SIG-M5 treated with dmso at 0.1 percent for 504 hours (cell line): Measurements from ENCODE around the gene MCHR1.

Experiments
- DNase-seq: peaks from one replicate; lab custom pipeline; 2025; ENCODE audit not compliant: unreplicated experiment; lab: John Stamatoyannopoulos, UW

Gene MCHR1

GRCh38 chr22:40679249-40679963 is at the start of gene MCHR1:
Gene MCHR1 (plus strand): TSS chr22:40679484. CDS start chr22:40679653, 169 bp downstream.
- no peak for DNase-seq

GRCh38 chr22:40631925-40632324 is 47.4 kb upstream of the MCHR1 start:
- DNase-seq = no peak

GRCh38 chr22:40633036-40633435 is 46.2 kb upstream of the MCHR1 start:
- no peak for DNase-seq

- no peak for DNase-seq
These were observed 45.0 kb upstream of the MCHR1 start for GRCh38 chr22:40634119-40634903.

- DNase-seq = no peak
These were observed 44.0 kb upstream of the MCHR1 start for GRCh38 chr22:40635043-40635939.

- DNase-seq = no peak
These were observed 43.3 kb upstream of the MCHR1 start for GRCh38 chr22:40635940-40636379.

- DNase-seq = peak; percentile 98
These were observed 42.7 kb upstream of the MCHR1 start, which contains the start of gene MRTFA for GRCh38 chr22:40636380-40637182. Gene MRTFA (minus strand): TSS chr22:40636719.

- peak; percentile 64 for DNase-seq
These were observed 41.8 kb upstream of the MCHR1 start for GRCh38 chr22:40637183-40638150.

GRCh38 chr22:40638261-40638660 is 41.0 kb upstream of the MCHR1 start:
- DNase-seq = no peak

GRCh38 chr22:40641269-40641668 is 38.0 kb upstream of the MCHR1 start:
- DNase-seq = no peak

GRCh38 chr22:40642316-40642715 is 37.0 kb upstream of the MCHR1 start:
- DNase-seq = no peak

GRCh38 chr22:40645579-40646197 is 33.6 kb upstream of the MCHR1 start:
- no peak for DNase-seq

GRCh38 chr22:40648386-40648785 is 30.9 kb upstream of the MCHR1 start:
- DNase-seq = no peak

GRCh38 chr22:40651057-40651456 is 28.2 kb upstream of the MCHR1 start:
- no peak for DNase-seq

- peak; percentile 96 for DNase-seq
These were observed 27.5 kb upstream of the MCHR1 start for GRCh38 chr22:40651563-40652501.

- no peak for DNase-seq
These were observed 25.9 kb upstream of the MCHR1 start for GRCh38 chr22:40653361-40653760.

GRCh38 chr22:40654522-40655167 is 24.6 kb upstream of the MCHR1 start:
- DNase-seq = no peak
